ENCODE results near the gene ARHGEF10L. TPM values are rescaled to one million over a fixed set of nuclear protein-coding genes. Genes with fewer than 3 reads are reported as not detected.

The ARHGEF10L gene
- total RNA-seq, 1 donor from 2014 or later: 57.9 TPM

- TF ChIP-seq, protein P1, sequence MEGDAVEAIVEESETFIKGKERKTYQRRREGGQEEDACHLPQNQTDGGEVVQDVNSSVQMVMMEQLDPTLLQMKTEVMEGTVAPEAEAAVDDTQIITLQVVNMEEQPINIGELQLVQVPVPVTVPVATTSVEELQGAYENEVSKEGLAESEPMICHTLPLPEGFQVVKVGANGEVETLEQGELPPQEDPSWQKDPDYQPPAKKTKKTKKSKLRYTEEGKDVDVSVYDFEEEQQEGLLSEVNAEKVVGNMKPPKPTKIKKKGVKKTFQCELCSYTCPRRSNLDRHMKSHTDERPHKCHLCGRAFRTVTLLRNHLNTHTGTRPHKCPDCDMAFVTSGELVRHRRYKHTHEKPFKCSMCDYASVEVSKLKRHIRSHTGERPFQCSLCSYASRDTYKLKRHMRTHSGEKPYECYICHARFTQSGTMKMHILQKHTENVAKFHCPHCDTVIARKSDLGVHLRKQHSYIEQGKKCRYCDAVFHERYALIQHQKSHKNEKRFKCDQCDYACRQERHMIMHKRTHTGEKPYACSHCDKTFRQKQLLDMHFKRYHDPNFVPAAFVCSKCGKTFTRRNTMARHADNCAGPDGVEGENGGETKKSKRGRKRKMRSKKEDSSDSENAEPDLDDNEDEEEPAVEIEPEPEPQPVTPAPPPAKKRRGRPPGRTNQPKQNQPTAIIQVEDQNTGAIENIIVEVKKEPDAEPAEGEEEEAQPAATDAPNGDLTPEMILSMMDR (IDR thresholded peaks at IDR 0.05): no peak
- Histone ChIP-seq H3K36me3 (peaks cover 32% of the 10 kb centered on the region), H3K27ac (no peak overlapping the region), H3K9me3 (no peaks in the 10 kb centered on the region), H3K4me1 (no peaks in the 10 kb centered on the region), H3K27me3 (ENCODE audit: low read depth) (no peaks in the 10 kb centered on the region), H3K4me3 (no peak overlapping the region)
- DNase-seq (no peak), ATAC-seq (no peak)
- intact Hi-C loops (cut with DNase I): no loop called here
These were observed 140.8 kb downstream of the ARHGEF10L start for GRCh38 chr1:17680308-17680707.

GRCh38 chr1:17682400-17682799 is 142.9 kb downstream of the ARHGEF10L start:
- no peaks in the 10 kb centered on the region for H3K27me3 ChIP-seq (ENCODE audit: low read depth)
- no peaks in the 10 kb centered on the region for H3K4me1 ChIP-seq
- intact Hi-C loops (cut with DNase I): no loop called here
- DNase-seq (no peak), ATAC-seq (no peak)
- peaks cover 30% of the 10 kb centered on the region for H3K36me3 ChIP-seq
- TF ChIP-seq, protein P1 (IDR thresholded peaks at IDR 0.05): no peak
- no peaks in the 10 kb centered on the region for H3K9me3 ChIP-seq
- no peak overlapping the region for H3K4me3 ChIP-seq
- H3K27ac ChIP-seq: no peak overlapping the region

GRCh38 chr1:17683598-17683997 is 144.1 kb downstream of the ARHGEF10L start:
- Histone ChIP-seq H3K36me3 (peaks cover 35% of the 10 kb centered on the region), H3K9me3 (no peaks in the 10 kb centered on the region), H3K4me1 (no peaks in the 10 kb centered on the region), H3K27me3 (ENCODE audit: low read depth) (no peaks in the 10 kb centered on the region), H3K27ac (no peak overlapping the region), H3K4me3 (no peak overlapping the region)
- intact Hi-C loops (cut with DNase I): no loop called here
- no peak for ATAC-seq
- no peak for DNase-seq
- TF ChIP-seq, protein P1 (IDR thresholded peaks at IDR 0.05): no peak

GRCh38 chr1:17684810-17685209 is 145.3 kb downstream of the ARHGEF10L start:
- no peak overlapping the region for H3K4me3 ChIP-seq
- H3K9me3 ChIP-seq: no peaks in the 10 kb centered on the region
- ATAC-seq: no peak
- no peak overlapping the region for H3K27ac ChIP-seq
- intact Hi-C loops (cut with DNase I): no loop called here
- peaks cover 40% of the 10 kb centered on the region for H3K36me3 ChIP-seq
- H3K27me3 ChIP-seq (ENCODE audit: low read depth): no peaks in the 10 kb centered on the region
- TF ChIP-seq, protein P1 (IDR thresholded peaks at IDR 0.05): no peak
- DNase-seq: no peak
- no peaks in the 10 kb centered on the region for H3K4me1 ChIP-seq

DNA sequence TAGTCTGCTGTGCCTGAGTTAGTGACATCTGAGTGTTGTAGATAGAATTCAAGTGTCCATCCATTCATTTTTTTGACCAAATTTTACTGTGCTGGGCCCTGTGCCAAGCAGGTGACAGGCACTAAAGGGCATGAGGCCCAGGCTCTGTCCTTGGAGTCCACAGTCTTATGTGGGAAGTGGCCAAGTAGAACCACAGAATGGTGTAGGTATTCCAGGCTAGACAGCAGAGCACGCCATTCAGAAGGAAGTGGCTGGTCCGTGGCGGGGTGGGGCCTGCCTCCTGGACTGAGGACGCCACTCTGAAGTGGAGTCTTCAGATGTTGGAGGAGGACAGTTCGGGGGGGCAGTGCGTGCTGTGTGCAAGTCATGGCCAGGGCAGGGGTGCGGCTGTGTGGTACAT is 146.8 kb downstream of the ARHGEF10L start:
- no peak overlapping the region for H3K27ac ChIP-seq
- no peaks in the 10 kb centered on the region for H3K9me3 ChIP-seq
- H3K36me3 ChIP-seq: peaks cover 43% of the 10 kb centered on the region
- H3K27me3 ChIP-seq (ENCODE audit: low read depth): no peaks in the 10 kb centered on the region
- intact Hi-C loops (cut with DNase I): no loop called here
- H3K4me1 ChIP-seq: no peaks in the 10 kb centered on the region
- TF ChIP-seq, protein P1 (IDR thresholded peaks at IDR 0.05): no peak
- no peak for DNase-seq
- no peak overlapping the region for H3K4me3 ChIP-seq
- no peak for ATAC-seq

GRCh38 chr1:17687145-17687544 is 147.6 kb downstream of the ARHGEF10L start:
- H3K4me3 ChIP-seq: no peak overlapping the region
- H3K4me1 ChIP-seq: no peaks in the 10 kb centered on the region
- ATAC-seq (no peak), DNase-seq (no peak)
- H3K27ac ChIP-seq: no peak overlapping the region
- H3K9me3 ChIP-seq: no peaks in the 10 kb centered on the region
- intact Hi-C loops (cut with DNase I): no loop called here
- H3K27me3 ChIP-seq (ENCODE audit: low read depth): no peaks in the 10 kb centered on the region
- H3K36me3 ChIP-seq: peaks cover 42% of the 10 kb centered on the region
- TF ChIP-seq, protein P1 (IDR thresholded peaks at IDR 0.05): no peak

Measured in lower lobe of right lung (tissue), 2 donors.